ENCODE measurements around the gene FBXW7.

The FBXW7 gene

GRCh38 chr4:152464030-152464823, 71.7 kb downstream of the FBXW7 start:
- Histone ChIP-seq H3K4me3 (ENCODE audit: severe bottlenecking) (no peak overlapping the region), H3K27ac (ENCODE audit: poor library complexity, severe bottlenecking) (no peak overlapping the region), H3K4me1 (ENCODE audit: insufficient read depth, poor library complexity, severe bottlenecking) (peaks cover 15% of the 10 kb centered on the region), H3K36me3 (ENCODE audit: low read depth) (no peaks in the 10 kb centered on the region), H3K27me3 (ENCODE audit: insufficient read depth, poor library complexity, severe bottlenecking) (no peaks in the 10 kb centered on the region), H3K9me3 (ENCODE audit: severe bottlenecking) (no peaks in the 10 kb centered on the region)
- DNase-seq (ENCODE audit: low spot score) (no peak), ATAC-seq (ENCODE audit: low read depth) (no peak)
- no peak for TF ChIP-seq CTCF (IDR thresholded peaks at IDR 0.05; ENCODE audit: poor library complexity, severe bottlenecking)

- ATAC-seq (ENCODE audit: low read depth) (no peak), DNase-seq (ENCODE audit: low spot score) (no peak)
- TF ChIP-seq CTCF (IDR thresholded peaks at IDR 0.05; ENCODE audit: poor library complexity, severe bottlenecking): no peak
- H3K27ac ChIP-seq (ENCODE audit: poor library complexity, severe bottlenecking): no peak overlapping the region
- H3K4me1 ChIP-seq (ENCODE audit: insufficient read depth, poor library complexity, severe bottlenecking): peaks cover 15% of the 10 kb centered on the region
- no peaks in the 10 kb centered on the region for H3K36me3 ChIP-seq (ENCODE audit: low read depth)
- no peak overlapping the region for H3K4me3 ChIP-seq (ENCODE audit: severe bottlenecking)
- H3K27me3 ChIP-seq (ENCODE audit: insufficient read depth, poor library complexity, severe bottlenecking): no peaks in the 10 kb centered on the region
- H3K9me3 ChIP-seq (ENCODE audit: severe bottlenecking): no peaks in the 10 kb centered on the region
These were observed 72.3 kb downstream of the FBXW7 start for GRCh38 chr4:152463562-152463961.

- H3K36me3 ChIP-seq (ENCODE audit: low read depth): no peaks in the 10 kb centered on the region
- DNase-seq (ENCODE audit: low spot score) (no peak), ATAC-seq (ENCODE audit: low read depth) (no peak)
- H3K27ac ChIP-seq (ENCODE audit: poor library complexity, severe bottlenecking): peak overlapping the region; percentile 6
- no peaks in the 10 kb centered on the region for H3K9me3 ChIP-seq (ENCODE audit: severe bottlenecking)
- no peak for TF ChIP-seq CTCF (IDR thresholded peaks at IDR 0.05; ENCODE audit: poor library complexity, severe bottlenecking)
- peaks cover 15% of the 10 kb centered on the region for H3K4me1 ChIP-seq (ENCODE audit: insufficient read depth, poor library complexity, severe bottlenecking)
- no peak overlapping the region for H3K4me3 ChIP-seq (ENCODE audit: severe bottlenecking)
- H3K27me3 ChIP-seq (ENCODE audit: insufficient read depth, poor library complexity, severe bottlenecking): no peaks in the 10 kb centered on the region
These were observed 73.2 kb downstream of the FBXW7 start for GRCh38 chr4:152462695-152463094.

GRCh38 chr4:152462047-152462446, 73.8 kb downstream of the FBXW7 start:
- H3K36me3 ChIP-seq (ENCODE audit: low read depth): no peaks in the 10 kb centered on the region
- H3K9me3 ChIP-seq (ENCODE audit: severe bottlenecking): no peaks in the 10 kb centered on the region
- H3K27ac ChIP-seq (ENCODE audit: poor library complexity, severe bottlenecking): peak overlapping the region; percentile 6
- ATAC-seq (ENCODE audit: low read depth): no peak
- peaks cover 15% of the 10 kb centered on the region for H3K4me1 ChIP-seq (ENCODE audit: insufficient read depth, poor library complexity, severe bottlenecking)
- TF ChIP-seq CTCF (IDR thresholded peaks at IDR 0.05; ENCODE audit: poor library complexity, severe bottlenecking): no peak
- H3K27me3 ChIP-seq (ENCODE audit: insufficient read depth, poor library complexity, severe bottlenecking): no peaks in the 10 kb centered on the region
- no peak overlapping the region for H3K4me3 ChIP-seq (ENCODE audit: severe bottlenecking)
- DNase-seq (ENCODE audit: low spot score): no peak

- peak overlapping the region; percentile 10 for H3K27ac ChIP-seq (ENCODE audit: poor library complexity, severe bottlenecking)
- peak; percentile 67 for TF ChIP-seq CTCF (IDR thresholded peaks at IDR 0.05; ENCODE audit: poor library complexity, severe bottlenecking)
- H3K4me3 ChIP-seq (ENCODE audit: severe bottlenecking): no peak overlapping the region
- no peak for DNase-seq (ENCODE audit: low spot score)
- no peaks in the 10 kb centered on the region for H3K27me3 ChIP-seq (ENCODE audit: insufficient read depth, poor library complexity, severe bottlenecking)
- peak; percentile 37; the same call in 1 of the 3 replicates for ATAC-seq (ENCODE audit: low read depth)
- no peaks in the 10 kb centered on the region for H3K36me3 ChIP-seq (ENCODE audit: low read depth)
- H3K9me3 ChIP-seq (ENCODE audit: severe bottlenecking): no peaks in the 10 kb centered on the region
- peaks cover 25% of the 10 kb centered on the region for H3K4me1 ChIP-seq (ENCODE audit: insufficient read depth, poor library complexity, severe bottlenecking)
These were observed 75.4 kb downstream of the FBXW7 start for GRCh38 chr4:152460488-152460887.

All from RWPE2 (cell line).